Stimulated activated effector memory CD8-positive, alpha-beta T cell treated with anti-CD3 and anti-CD28 coated beads, Interleukin-12 subunit alpha, Interleukin-12 subunit beta, amount 100 ng/mL, for 72 hours (primary cell): ENCODE measurements around the gene RBFOX1.

Experiments used
- ATAC-seq: fragments of 150-1000 bp; cut with Tn5 transposase; 2 replicates; pipeline ENCODE4 v1.10.0; 2021
- DNase-seq, 2 donors: peaks; one replicate each; pipeline ENCODE4 v3.0.0; 2021 to 2022; ENCODE audit warnings: low spot score in 2 of 2
- H3K27ac Mint-ChIP-seq: one replicate; pipeline ENCODE4 v1.8.0; 2022; ENCODE audit warnings: mild to moderate bottlenecking, mixed read lengths
- H3K36me3 Mint-ChIP-seq: one replicate; pipeline ENCODE4 v1.8.0; 2022; ENCODE audit warnings: mild to moderate bottlenecking, mixed read lengths
- H3K4me1 Mint-ChIP-seq: one replicate; pipeline ENCODE4 v1.8.0; 2022; ENCODE audit warnings: mixed read lengths
- H3K4me3 Mint-ChIP-seq: one replicate; pipeline ENCODE4 v1.8.0; 2022; ENCODE audit warnings: mild to moderate bottlenecking, mixed read lengths
- H3K9me3 Mint-ChIP-seq: one replicate; pipeline ENCODE4 v1.8.0; 2022; ENCODE audit warnings: mixed read lengths

RBFOX1 gene

DNA sequence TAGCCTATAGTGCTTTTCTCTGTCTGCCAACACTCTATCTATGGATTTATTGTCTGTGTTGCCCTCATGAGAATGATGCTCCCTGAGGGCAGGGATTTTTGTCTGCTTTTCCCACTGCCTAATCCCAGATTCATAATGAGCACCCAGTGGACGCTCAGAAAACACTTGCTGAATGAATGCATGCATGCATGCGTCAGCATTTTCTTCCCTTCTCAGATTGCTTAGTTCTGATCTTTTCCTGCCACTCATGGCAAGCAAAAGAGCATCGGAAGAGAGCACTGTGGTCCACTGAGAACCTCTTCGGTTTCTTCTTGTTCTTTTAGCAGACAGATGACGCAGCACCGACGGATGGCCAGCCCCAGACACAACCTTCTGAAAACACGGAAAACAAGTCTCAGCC lies 246.8 kb downstream of the RBFOX1 start:
- DNase-seq (no peak), ATAC-seq (no peak)
- H3K27ac Mint-ChIP-seq = no peak overlapping the region
- no peaks in the 10 kb centered on the region for H3K36me3 Mint-ChIP-seq
- no peaks in the 10 kb centered on the region for H3K4me1 Mint-ChIP-seq
- no peak overlapping the region for H3K4me3 Mint-ChIP-seq
- peaks cover 6% of the 10 kb centered on the region for H3K9me3 Mint-ChIP-seq

DNA sequence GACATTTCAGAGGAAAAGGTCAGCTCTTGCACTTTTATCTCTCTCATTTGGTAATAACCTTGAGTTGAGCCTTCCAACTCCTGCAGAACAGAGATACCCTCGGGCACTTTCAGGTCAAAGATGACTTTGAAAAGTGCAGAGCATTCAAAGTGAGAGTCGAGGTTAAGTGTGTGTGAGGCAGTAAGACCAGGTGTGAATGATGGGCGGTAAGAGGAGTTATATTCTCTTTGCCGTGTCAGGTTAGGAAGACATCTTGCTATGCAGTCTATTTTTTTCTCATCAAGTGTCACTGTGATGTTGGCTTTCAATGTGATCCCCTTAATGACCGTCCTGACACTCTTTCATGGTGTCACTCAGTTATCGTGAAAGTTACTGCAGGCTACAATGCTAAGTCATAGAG lies 248.5 kb downstream of the RBFOX1 start:
- no peaks in the 10 kb centered on the region for H3K36me3 Mint-ChIP-seq
- H3K4me3 Mint-ChIP-seq = no peak overlapping the region
- DNase-seq = no peak
- no peaks in the 10 kb centered on the region for H3K4me1 Mint-ChIP-seq
- no peak for ATAC-seq
- no peak overlapping the region for H3K27ac Mint-ChIP-seq
- H3K9me3 Mint-ChIP-seq = peaks cover 9% of the 10 kb centered on the region

- H3K9me3 Mint-ChIP-seq = peaks cover 6% of the 10 kb centered on the region
- no peak for DNase-seq
Observed at GRCh38 chr16:7583396-7583795, 250.8 kb downstream of the RBFOX1 start.

GRCh38 chr16:7584561-7584960 lies 251.9 kb downstream of the RBFOX1 start:
- H3K4me3 Mint-ChIP-seq = no peak overlapping the region
- no peak for DNase-seq
- peaks cover 3% of the 10 kb centered on the region for H3K9me3 Mint-ChIP-seq
- no peaks in the 10 kb centered on the region for H3K36me3 Mint-ChIP-seq
- no peak overlapping the region for H3K27ac Mint-ChIP-seq
- ATAC-seq = no peak
- no peaks in the 10 kb centered on the region for H3K4me1 Mint-ChIP-seq

More at GRCh38 chr16:7583396-7583795, 250.8 kb downstream of the RBFOX1 start:
- Mint-ChIP-seq H3K4me1 (no peaks in the 10 kb centered on the region), H3K36me3 (no peaks in the 10 kb centered on the region), H3K27ac (no peak overlapping the region), H3K4me3 (no peak overlapping the region)
- no peak for ATAC-seq

DNA sequence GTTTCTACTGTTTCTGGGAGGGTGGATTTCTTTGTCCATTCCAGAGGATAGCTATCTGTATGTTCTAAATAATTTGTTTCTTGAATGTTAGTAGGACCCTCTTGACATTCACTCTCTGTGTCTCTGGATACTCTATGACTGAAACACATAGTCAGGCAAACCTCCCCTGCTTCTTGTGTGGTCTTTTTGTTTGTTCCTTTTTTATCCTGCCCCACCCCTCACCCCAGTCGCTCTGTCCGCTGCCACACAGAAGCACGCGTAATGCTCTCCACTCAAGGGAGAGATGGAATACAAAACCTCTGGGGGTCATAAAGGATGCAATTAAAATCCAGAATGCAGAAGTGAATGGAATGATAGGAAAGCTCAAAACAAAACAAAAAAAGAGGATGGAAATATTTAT lies 253.1 kb downstream of the RBFOX1 start:
- DNase-seq = no peak
- Mint-ChIP-seq H3K36me3 (no peaks in the 10 kb centered on the region), H3K9me3 (peaks cover 3% of the 10 kb centered on the region), H3K4me3 (no peak overlapping the region), H3K4me1 (no peaks in the 10 kb centered on the region), H3K27ac (no peak overlapping the region)
- ATAC-seq = no peak

GRCh38 chr16:7590934-7591333 lies 258.3 kb downstream of the RBFOX1 start:
- Mint-ChIP-seq H3K36me3 (no peaks in the 10 kb centered on the region), H3K4me3 (no peak overlapping the region), H3K4me1 (no peaks in the 10 kb centered on the region), H3K9me3 (peaks cover 3% of the 10 kb centered on the region), H3K27ac (no peak overlapping the region)
- DNase-seq (no peak), ATAC-seq (no peak)

DNA sequence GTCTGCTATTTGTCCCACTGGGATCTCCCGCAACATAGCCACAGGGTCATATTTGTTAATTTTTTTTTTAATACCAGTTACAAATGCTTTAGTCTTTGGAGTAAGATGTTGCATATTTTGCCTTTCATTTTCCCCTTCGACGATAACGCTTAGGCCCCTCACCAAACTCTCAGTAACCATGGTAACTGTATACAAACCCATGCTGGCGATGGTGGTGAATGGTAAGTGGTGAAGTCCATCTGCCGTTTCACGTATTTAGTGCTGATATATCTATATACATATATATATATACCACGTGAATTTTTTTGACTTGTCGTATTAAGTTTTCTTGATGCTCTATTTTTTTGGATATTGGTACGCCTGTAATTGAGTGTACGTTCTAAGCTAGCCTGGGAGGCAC lies 263.7 kb downstream of the RBFOX1 start:
- no peak for DNase-seq
- Mint-ChIP-seq H3K4me3 (no peak overlapping the region), H3K36me3 (no peaks in the 10 kb centered on the region), H3K9me3 (peaks cover 5% of the 10 kb centered on the region), H3K4me1 (no peaks in the 10 kb centered on the region), H3K27ac (no peak overlapping the region)
- no peak for ATAC-seq

GRCh38 chr16:7597677-7598076 lies 265.0 kb downstream of the RBFOX1 start:
- H3K27ac Mint-ChIP-seq = no peak overlapping the region
- no peaks in the 10 kb centered on the region for H3K36me3 Mint-ChIP-seq
- ATAC-seq (no peak), DNase-seq (no peak)
- peaks cover 5% of the 10 kb centered on the region for H3K9me3 Mint-ChIP-seq
- H3K4me3 Mint-ChIP-seq = no peak overlapping the region
- no peaks in the 10 kb centered on the region for H3K4me1 Mint-ChIP-seq

GRCh38 chr16:7601100-7601499 lies 268.5 kb downstream of the RBFOX1 start:
- no peak overlapping the region for H3K27ac Mint-ChIP-seq

GRCh38 chr16:7602291-7602950 lies 269.8 kb downstream of the RBFOX1 start:
- Mint-ChIP-seq H3K4me3 (no peak overlapping the region), H3K4me1 (no peaks in the 10 kb centered on the region), H3K9me3 (peaks cover 18% of the 10 kb centered on the region), H3K27ac (no peak overlapping the region), H3K36me3 (no peaks in the 10 kb centered on the region)
- ATAC-seq (no peak), DNase-seq (no peak)

More at GRCh38 chr16:7601100-7601499, 268.5 kb downstream of the RBFOX1 start:
- ATAC-seq (no peak), DNase-seq (no peak)
- no peaks in the 10 kb centered on the region for H3K4me1 Mint-ChIP-seq
- H3K36me3 Mint-ChIP-seq = no peaks in the 10 kb centered on the region
- no peak overlapping the region for H3K4me3 Mint-ChIP-seq
- H3K9me3 Mint-ChIP-seq = peaks cover 21% of the 10 kb centered on the region

DNA sequence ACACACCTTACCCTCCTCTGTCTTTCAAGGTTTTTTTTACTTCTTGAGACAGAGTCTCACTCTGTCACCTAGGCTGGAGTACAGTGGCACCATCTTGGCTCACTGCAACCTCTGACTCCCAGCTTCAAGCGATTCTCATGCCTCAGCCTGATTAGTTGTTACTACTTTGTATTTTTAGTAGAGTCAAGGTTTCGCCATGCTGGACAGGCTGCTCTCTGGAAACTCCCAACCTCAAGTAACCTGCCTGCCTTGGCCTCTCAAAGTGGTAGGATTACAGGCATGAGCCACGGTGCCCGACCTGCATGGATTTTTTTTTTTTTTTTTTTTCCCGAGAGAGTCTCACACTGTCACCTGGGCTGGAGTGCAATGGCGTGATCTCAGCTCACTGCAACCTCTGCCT lies 273.2 kb downstream of the RBFOX1 start:
- Mint-ChIP-seq H3K36me3 (no peaks in the 10 kb centered on the region), H3K4me3 (no peak overlapping the region), H3K9me3 (peaks cover 27% of the 10 kb centered on the region), H3K27ac (no peak overlapping the region), H3K4me1 (no peaks in the 10 kb centered on the region)
- DNase-seq (no peak), ATAC-seq (no peak)

DNA sequence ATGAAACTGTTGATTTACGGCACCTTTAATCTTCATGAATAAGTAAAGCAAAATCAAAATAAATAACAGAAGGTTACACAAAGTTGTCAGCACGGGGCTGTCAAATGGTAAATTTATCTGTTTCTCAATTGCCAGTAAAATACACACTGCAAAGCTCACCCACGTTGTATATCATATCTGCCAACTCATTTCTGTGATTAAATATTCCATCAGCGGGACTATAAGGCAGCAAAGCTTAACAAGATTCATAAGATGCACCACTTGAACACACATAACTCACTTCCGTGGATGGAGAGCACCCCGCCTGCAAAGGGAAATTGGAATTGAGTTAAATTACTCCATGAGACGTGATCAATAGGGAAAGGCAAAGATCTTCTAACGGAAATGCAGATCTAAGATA lies 280.0 kb downstream of the RBFOX1 start:
- Mint-ChIP-seq H3K27ac (no peak overlapping the region), H3K36me3 (no peaks in the 10 kb centered on the region), H3K9me3 (peaks cover 19% of the 10 kb centered on the region), H3K4me3 (no peak overlapping the region), H3K4me1 (no peaks in the 10 kb centered on the region)
- no peak for ATAC-seq
- DNase-seq = no peak

DNA sequence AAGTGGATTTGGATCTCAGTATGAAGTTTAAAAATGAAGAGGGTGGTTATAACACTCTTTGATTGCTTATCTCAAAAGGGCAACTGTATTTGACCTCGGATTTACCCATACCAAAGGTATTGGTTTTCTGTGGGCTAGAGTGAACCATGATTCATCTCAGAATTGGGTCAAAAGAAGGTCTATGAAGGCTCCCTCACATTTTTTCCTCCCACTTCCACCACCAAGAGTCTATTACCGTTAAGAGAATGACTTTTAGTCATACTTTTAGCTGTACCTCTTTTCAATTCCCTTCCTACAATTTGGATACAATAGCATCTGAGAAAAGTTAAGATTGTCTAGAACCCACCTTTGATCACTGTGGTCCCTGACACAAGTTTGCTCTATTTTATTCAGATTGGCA lies 280.9 kb downstream of the RBFOX1 start:
- ATAC-seq (no peak), DNase-seq (no peak)
- Mint-ChIP-seq H3K9me3 (peaks cover 20% of the 10 kb centered on the region), H3K4me3 (no peak overlapping the region), H3K4me1 (no peaks in the 10 kb centered on the region), H3K27ac (no peak overlapping the region), H3K36me3 (no peaks in the 10 kb centered on the region)

DNA sequence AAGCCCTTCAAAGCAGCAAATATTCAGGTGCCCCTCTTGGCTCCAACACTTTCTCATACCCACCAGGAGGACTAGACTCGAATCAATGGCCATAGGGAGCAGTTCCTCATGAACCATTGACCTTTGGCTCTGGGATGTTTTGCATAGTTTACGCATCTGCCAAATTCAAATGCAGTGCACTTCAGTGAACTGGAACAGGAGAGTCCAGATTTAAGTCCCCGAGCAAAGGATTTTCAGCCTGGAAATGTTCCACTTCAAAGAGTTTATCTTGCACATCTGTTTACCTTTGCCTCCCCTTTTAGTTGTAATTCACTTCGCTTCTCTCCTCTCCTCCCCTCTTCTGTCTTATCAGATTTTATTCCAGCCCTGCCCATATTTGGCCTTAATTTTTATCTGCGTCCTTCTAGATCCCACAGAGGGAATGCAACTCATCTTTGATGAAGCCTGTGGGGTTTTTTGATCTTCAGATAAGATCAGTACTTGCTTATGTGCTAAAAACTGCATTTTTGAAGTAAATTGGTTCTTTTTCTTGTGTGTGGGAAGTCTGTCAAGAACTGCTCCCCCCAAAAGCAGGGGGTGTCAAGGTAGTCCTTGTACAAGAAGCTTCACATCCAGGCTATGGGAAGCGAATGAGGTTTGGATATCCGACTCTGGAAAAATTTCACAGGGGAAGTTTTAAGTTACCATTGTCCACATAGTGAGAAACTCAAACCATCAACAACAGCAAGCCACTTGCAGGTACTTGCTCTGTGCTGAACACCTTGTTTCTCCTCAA lies 281.6 kb downstream of the RBFOX1 start:
- H3K36me3 Mint-ChIP-seq = no peaks in the 10 kb centered on the region
- H3K4me3 Mint-ChIP-seq = no peak overlapping the region
- no peak for DNase-seq
- ATAC-seq = no peak
- no peak overlapping the region for H3K27ac Mint-ChIP-seq
- H3K9me3 Mint-ChIP-seq = peaks cover 14% of the 10 kb centered on the region
- no peaks in the 10 kb centered on the region for H3K4me1 Mint-ChIP-seq

DNA sequence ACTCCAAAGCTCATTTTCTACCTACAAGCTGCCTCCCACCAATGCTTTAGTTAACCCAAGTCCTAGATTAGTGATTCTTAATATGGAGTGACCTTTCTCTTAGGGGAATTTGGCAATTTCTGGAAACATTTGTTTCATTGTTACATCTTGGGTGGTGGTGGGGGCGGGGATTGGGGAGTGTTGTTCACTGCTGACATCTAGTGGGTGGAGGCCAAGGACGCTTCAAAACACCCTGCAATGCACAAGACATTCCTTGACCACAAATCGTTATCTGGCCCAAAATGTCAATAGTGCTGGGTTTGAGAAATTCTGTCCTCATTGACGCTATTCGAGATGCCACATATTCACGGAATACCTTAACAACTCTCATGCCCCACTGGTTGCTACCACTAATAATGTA lies 282.9 kb downstream of the RBFOX1 start:
- no peak for DNase-seq
- H3K36me3 Mint-ChIP-seq = no peaks in the 10 kb centered on the region
- ATAC-seq = no peak
- H3K9me3 Mint-ChIP-seq = peaks cover 14% of the 10 kb centered on the region
- H3K27ac Mint-ChIP-seq = no peak overlapping the region
- H3K4me3 Mint-ChIP-seq = no peak overlapping the region
- H3K4me1 Mint-ChIP-seq = no peaks in the 10 kb centered on the region
